NK-92 treated with Interleukin-12 subunit alpha and Interleukin-12 subunit beta, amount 100 ng/mL, for 24 hours (cell line): ENCODE data around the gene MUTYH.

Experiments
- DNase-seq: peaks from one replicate; lab custom pipeline; 2025; lab: John Stamatoyannopoulos, UW

Gene MUTYH

DNA sequence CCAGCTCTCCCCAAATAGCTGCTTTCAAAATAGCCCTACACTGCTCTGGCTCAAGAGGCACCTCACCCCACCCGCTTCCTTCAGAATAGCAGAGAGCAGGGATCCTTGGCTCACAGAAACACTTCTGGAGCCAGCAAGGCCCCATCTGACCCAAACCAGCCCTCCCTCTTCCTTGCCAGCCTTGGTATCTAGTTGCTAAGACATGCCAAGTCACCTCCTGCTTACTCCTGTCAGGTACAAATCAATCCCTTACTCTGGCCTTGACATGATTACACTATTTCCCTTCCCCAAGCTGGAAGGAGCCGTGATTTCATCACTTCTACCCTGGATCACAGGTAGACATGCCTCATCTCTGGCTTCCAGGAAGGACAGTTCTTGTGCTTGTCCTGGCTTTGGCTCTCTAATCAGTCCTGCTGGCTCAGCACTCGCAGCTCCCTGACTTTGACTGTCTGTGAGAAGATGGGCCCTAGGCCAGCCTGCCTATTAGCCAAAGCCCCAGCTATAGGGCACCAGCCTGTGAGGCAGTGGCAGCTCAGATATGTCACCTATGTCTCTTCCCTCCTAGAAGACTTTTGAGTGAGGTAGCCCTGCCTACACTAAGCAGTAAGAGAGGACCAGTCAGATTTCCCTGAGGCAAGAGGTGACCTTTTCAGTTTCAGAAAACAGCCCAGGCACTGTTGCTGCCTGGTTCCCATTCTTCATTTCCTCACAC is 8.9 kb upstream of the MUTYH start:
- no peak for DNase-seq

GRCh38 chr1:45348609-45348965 is 8.3 kb upstream of the MUTYH start:
- DNase-seq, result no peak

GRCh38 chr1:45348020-45348419 is 7.8 kb upstream of the MUTYH start:
- no peak for DNase-seq

- no peak for DNase-seq
Measured at GRCh38 chr1:45346473-45346872, 6.2 kb upstream of the MUTYH start.

GRCh38 chr1:45345014-45345413 is 4.8 kb upstream of the MUTYH start:
- no peak for DNase-seq

GRCh38 chr1:45344499-45344898 is 4.3 kb upstream of the MUTYH start:
- no peak for DNase-seq

DNA sequence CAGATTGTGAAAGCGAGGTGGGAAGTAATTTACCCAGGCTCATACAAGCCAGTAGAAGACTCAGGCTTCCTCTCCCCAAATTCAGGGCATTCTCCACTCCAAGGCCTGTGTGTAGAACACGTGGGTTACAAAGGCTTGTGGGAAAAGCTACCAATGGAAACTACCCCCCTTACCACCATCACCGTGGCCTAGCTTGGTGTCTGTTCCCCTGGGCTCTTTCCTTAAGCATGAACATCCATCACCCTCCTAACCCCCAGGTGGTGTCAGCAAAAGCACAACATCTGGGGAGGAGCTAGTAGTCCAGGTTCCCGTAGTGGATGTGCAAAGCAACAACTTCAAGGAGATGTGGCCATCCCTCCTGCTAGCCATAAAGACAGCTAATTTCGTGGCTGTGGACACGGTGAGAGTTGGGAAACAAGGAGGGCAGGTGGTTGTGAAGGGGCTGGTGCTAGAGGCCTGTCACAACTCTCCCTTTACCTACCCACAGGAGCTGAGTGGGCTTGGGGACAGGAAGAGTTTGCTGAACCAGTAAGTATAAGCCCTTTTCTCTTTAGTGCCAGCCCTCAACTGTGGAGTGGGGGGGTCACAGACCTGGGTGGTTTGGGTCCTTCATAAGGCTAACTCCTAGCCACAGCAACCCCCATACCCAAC is 701 bp upstream of the MUTYH start:
- no peak for DNase-seq

GRCh38 chr1:45337630-45338325 is 2.5 kb downstream of the MUTYH start:
- no peak for DNase-seq

DNA sequence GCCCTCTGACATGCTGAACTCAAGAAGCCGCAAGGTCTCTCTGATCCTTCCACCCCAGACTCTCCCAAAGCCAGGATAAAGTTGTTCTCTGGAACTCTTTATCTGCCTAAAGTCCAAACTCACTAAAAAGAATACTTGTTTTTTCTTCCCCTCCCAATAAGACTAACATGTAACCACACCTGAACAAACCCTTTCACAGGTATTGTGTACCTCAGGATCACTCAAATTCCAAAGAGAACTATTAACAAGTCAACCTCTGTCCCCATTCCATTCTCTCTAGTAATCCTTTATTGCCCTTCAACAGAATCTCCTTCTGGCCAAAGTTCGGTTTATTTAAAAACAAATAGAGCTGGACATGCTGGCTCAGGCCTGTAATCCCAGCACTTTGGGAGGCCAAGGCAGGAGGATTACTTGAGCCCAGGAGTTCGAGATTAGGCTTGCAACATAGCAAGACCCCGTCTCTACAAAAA is 4.3 kb downstream of the MUTYH start:
- no peak for DNase-seq

DNA sequence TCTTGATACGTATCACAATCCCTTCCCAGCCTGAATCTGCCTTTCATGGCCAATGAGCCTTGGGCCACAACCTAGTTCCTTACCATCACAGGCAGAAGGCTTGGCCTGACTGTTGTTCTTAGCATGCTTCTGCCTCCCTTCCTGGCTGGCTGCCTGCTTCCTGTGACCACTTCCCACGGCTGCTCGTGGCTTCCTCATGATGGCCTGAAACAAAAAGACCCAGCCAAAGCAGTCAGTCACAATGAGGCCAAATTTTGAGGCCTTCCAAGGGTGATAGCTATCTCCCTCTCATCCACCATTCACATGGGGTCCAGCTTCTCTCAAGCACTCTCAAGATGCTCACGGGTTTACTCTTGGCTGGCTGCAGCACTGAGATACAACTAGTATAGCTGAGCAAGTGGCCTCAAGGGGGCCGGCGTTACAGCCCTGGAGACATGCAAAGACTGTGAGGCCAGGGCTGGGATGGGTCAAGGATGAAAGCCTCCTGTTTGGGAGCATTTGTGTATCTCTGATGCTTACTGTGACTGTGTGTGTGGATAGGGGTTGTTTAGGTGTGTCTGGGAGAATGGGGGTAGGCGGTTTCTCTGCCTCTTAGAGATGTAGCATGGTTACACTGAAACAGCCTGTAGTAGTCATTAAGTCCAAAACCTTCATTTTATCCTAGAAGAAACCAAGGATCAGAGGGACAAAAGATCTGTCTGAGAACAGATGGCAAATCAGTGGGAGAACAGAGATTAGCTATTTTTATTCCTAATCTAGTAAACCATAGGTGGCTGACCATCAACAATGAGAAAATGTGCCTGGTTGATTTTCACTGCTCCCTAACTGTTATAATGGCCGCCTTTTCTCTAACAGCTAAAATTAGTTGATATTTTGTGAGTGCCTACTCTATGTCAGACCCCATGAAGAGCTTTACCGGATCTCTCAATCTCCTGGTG is 5.7 kb downstream of the MUTYH start:
- DNase-seq, result no peak

GRCh38 chr1:45332346-45332720 is 7.9 kb downstream of the MUTYH start:
- no peak for DNase-seq

- DNase-seq, result no peak
Measured at GRCh38 chr1:45331436-45332345, 8.5 kb downstream of the MUTYH start.

DNA sequence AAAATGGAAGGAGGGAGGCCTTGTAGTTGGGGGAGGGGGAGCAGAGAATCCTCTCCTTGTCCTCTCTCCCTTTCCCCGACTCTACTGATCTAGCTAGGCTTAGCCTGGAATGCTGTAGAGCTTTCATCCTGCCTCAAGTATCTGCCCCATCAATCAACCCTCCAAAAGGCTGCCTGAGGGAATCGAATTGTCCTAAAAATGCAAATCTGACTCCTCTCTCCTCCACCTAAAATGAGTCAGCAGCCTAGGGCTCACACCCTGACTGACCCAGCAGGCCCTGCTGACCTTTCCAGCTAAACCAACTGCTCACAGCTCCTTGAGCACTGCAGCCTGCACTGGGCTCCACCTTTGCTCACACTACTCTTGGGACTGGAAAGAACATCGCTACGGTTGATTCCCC is 10.8 kb downstream of the MUTYH start:
- DNase-seq, result no peak

GRCh38 chr1:45328680-45329079 is 11.6 kb downstream of the MUTYH start:
- no peak for DNase-seq

GRCh38 chr1:45327644-45328515 is 12.4 kb downstream of the MUTYH start:
- peak; percentile 23 for DNase-seq

DNA sequence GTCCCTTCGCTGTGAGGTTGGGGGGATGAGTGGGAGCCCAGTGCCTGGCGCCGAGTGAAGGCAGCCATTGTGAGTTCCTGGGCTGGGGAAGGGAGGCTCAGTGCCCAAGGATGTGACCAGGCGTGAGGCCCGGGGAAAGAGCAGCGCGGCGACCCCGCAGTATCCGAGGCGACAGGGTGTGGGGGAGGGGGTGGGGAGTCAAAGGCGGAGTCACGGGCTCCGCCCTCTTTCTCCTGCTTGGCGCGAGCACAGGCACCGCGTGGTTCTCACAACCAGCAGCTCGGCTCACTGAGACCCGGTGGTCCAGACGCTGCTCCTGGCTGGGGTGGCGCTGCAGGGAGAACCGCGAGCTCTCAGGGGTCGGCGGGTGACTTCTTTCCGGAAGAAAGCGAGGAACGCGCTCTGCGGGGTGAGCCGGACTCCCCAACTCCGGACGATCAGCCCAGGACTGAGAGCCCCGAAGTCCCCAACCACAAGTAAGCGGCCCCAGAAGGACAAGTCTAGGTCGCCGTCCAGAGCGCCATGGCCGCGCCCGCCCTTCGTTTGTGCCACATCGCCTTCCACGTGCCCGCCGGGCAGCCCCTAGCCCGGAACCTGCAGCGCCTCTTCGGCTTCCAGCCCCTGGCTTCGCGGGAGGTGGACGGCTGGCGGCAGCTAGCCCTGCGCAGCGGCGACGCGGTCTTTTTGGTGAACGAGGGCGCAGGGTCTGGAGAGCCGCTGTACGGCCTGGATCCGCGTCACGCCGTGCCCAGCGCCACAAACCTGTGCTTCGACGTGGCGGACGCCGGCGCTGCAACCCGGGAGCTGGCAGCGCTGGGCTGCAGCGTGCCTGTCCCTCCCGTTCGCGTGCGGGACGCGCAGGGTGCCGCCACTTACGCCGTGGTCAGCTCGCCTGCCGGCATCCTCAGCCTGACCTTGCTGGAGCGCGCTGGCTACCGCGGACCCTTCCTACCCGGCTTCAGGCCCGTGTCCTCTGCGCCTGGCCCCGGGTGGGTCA is 13.3 kb downstream of the MUTYH start, which contains the start of gene HPDL:
HPDL (plus strand) TSS at position 269 of the 997 bp plus-strand sequence; CDS start at position 523, 254 bp downstream.
- peak; percentile 87 for DNase-seq

DNA sequence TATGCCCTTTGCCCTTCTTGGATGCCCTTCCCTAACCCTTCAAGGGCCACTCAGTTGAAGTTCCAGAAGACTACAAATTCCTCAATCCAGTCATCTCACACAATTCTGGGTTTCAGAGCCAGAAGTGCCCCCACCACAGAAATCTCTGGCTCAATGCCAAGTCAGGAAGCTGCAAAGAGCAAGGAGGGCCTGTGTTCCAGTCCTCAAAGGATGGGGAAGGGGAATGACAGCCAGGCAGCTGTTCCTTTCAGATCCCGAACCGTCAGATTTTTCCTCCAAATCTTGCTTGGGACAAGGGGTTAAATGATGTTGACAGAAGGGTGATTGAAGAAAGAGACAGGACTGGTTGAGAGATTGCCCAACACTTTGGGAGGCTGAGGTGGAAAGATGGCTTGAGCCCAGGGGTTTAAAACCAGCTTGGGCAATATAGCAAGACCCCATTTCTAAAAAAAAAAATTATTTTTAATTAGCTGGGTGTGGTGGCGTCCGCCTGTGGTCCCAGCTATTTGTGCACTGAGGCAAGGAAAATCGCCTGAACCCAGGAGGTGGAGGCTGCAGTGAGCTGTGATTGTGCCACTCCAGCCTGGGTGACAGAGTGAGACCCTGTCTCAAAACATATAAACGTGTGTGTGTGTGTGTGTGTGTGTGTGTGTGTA is 14.3 kb downstream of the MUTYH start:
- DNase-seq, result no peak

DNA sequence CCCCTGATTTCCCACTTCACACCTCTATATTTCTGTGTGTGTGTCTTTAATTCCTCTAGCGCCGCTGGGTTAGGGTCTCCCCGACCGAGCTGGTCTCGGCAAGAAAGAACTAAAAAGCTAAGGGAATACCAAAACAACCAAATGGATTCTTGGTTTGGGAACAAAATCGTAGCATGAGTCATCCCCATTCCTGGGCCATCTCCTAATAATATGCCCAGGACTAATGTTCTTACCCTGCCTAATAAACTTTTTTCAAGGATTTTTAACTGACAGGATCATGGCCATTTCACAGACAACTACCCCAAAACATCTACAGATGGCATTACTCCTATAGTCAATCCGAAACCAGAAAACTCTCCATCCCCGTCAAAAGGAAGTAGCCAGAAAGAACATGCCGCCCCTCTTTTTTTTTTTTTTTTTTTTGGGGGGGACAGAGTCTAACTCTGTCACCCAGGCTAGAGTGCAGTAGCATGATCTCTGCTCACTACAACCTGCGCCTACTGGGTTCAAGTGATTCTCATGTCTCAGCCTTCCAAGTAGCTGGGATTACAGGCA is 17.7 kb downstream of the MUTYH start:
- no peak for DNase-seq
